Measurements from ENCODE around the gene GHSR. TPM values are rescaled to one million over a fixed set of nuclear protein-coding genes. Genes with fewer than 3 reads are reported as not detected.

The GHSR gene
- total and polyA plus RNA-seq, 2 of the 8 experiments (the other 6 are each of a cell fraction or from before 2014, with no cell fraction given), result not detected

DNA sequence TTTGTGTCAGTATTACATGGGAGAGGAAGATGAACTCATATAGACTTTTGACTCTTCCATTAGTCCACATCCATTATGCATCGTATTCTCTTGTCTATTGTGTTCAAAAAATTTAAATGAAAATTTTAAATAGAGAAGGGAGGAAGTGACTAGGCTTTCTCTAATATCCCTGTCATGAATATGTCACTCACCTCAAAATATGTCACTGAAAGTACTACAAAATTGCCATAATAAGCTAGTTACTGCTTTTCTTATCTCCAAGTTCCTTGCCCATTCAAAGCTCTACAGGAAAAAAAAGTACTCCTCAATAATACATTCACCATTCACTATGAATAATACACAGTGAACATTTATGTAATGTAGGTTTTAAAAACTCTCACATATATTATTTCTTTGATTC lies 22.3 kb upstream of the GHSR start (continued):
- TF ChIP-seq, protein P1, sequence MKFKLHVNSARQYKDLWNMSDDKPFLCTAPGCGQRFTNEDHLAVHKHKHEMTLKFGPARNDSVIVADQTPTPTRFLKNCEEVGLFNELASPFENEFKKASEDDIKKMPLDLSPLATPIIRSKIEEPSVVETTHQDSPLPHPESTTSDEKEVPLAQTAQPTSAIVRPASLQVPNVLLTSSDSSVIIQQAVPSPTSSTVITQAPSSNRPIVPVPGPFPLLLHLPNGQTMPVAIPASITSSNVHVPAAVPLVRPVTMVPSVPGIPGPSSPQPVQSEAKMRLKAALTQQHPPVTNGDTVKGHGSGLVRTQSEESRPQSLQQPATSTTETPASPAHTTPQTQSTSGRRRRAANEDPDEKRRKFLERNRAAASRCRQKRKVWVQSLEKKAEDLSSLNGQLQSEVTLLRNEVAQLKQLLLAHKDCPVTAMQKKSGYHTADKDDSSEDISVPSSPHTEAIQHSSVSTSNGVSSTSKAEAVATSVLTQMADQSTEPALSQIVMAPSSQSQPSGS (IDR thresholded peaks at IDR 0.05; ENCODE audit: low read length), result no peak
- TF ChIP-seq TAF1 (IDR thresholded peaks at IDR 0.05; ENCODE audit: low read depth, low read length) (no peak), ZNF274 (IDR thresholded peaks at IDR 0.05; ENCODE audit: borderline replicate concordance, extremely low read depth, low read length) (no peak), POLR2A (IDR thresholded peaks at IDR 0.05; ENCODE audit: control extremely low read depth in 1 of 2, low read depth in 2 of 2, low read length in 2 of 2) (no peak), HDAC6 (IDR thresholded peaks at IDR 0.05; ENCODE audit: low read depth, low read length) (no peak), SIX5 (IDR thresholded peaks at IDR 0.05; ENCODE audit: low read depth, low read length) (no peak), NANOG (IDR thresholded peaks at IDR 0.05; ENCODE audit: insufficient read depth, low read depth, low read length, poor library complexity, severe bottlenecking) (no peak)
- TF ChIP-seq, protein P2, sequence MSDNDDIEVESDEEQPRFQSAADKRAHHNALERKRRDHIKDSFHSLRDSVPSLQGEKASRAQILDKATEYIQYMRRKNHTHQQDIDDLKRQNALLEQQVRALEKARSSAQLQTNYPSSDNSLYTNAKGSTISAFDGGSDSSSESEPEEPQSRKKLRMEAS (IDR thresholded peaks at IDR 0.05), result no peak

Data from H1 (cell line).